B cell (primary cell): ENCODE results near the gene PGP.

ENCODE experiments used
- CTCF ChIP-seq: fragments of 200-600 bp; IDR thresholded peaks from one replicate; pipeline ENCODE4 v1.8.0; 2022; ENCODE audit warnings: antibody characterized with exemption, mild to moderate bottlenecking
- EZH2 ChIP-seq: IDR thresholded peaks from 2 replicates; pipeline ENCODE4 v1.6.1; 2012; ENCODE audit warnings: borderline replicate concordance, low read depth, mild to moderate bottlenecking, moderate library complexity, low read length; ENCODE audit not compliant: insufficient read depth, poor library complexity, severe bottlenecking

- TF ChIP-seq CTCF: no peak
- TF ChIP-seq EZH2: no peak
Observed at GRCh38 chr16:2165861-2166260, 48.8 kb downstream of the PGP start.
